Fibroblast of mammary gland (primary cell): ENCODE results near the gene TIMM8A.

Source experiments
- DNase-seq: peaks from one replicate; pipeline ENCODE4 v3.0.0-alpha.2; 2010; ENCODE audit warnings: low read depth
- H3K4me3 ChIP-seq: 2 replicates; pipeline ENCODE4 v1.5.1; 2011; ENCODE audit warnings: low read depth, mild to moderate bottlenecking, low read length, moderate library complexity; ENCODE audit not compliant: control insufficient read depth
- CTCF ChIP-seq: conservative IDR thresholded peaks from 2 replicates; pipeline ENCODE4 v1.5.1; 2011; ENCODE audit warnings: low read depth, low read length, inconsistent platforms; ENCODE audit not compliant: control insufficient read depth, insufficient read depth

The TIMM8A gene

GRCh38 chrX:101303790-101304189 lies 44.8 kb downstream of the TIMM8A start:
- no peak for DNase-seq
- TF ChIP-seq CTCF = no peak
- H3K4me3 ChIP-seq = no peak overlapping the region
